ENCODE measurements around the gene CYBB. TPM values are rescaled to one million over a fixed set of nuclear protein-coding genes. Genes with fewer than 3 reads are reported as not detected.
A peak's percentile ranks its signal among the peaks of the same experiment; 100 is the strongest.

The CYBB gene
- total and polyA plus RNA-seq, 11 donors: 1.4 to 180 (median 8.3) TPM

DNA sequence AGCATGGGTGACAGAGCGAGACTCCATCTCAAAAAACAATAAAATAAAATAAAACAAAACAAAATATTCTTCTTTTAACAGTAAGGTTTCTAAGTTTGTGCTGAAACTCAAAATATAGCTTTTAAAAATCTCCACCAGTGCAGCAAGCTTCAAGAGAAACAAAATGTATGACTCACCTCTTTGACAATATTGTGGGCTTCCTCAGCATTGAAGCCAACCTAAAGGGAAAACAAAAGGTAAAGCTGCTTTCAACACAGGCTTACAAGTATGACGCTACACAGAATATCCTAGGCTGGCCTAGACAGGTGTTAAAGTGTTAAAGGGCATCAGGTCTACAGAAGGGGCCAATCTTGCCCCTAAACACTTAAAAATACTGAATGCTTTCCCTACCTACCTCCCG is 66.3 kb downstream of the CYBB start:
- Histone ChIP-seq H3K36me3 (peaks cover 0 to 8% (median 0%) of the 10 kb centered on the region in 9 donors), H3K4me1 (peaks cover 0 to 10% (median 0%) of the 10 kb centered on the region in 12 donors), H3K4me3 (peak overlapping the region in 6 of 12 donors; percentile 59 to 82 (median 76)), H3K9me3 (no peaks in the 10 kb centered on the region), H3K27me3 (no peaks in the 10 kb centered on the region), H3K27ac (peak overlapping the region in 2 of 12 donors; percentile 88 to 90)
- DNase-seq (no peak), ATAC-seq (no peak)
- WGBS, 4 donors: 76 to 85% (median 78%) methylated on average over 3 of the region's 3 CpGs
- intact Hi-C loops (cut with DNase I): loop anchor here in 1 of 10 donors (2.0 kb wide), 1 partner anchor 65 kb away; no protein-coding TSS in a partner anchor
- TF ChIP-seq POLR2A (IDR thresholded peaks at IDR 0.05): no peak
- TF ChIP-seq, protein P1, sequence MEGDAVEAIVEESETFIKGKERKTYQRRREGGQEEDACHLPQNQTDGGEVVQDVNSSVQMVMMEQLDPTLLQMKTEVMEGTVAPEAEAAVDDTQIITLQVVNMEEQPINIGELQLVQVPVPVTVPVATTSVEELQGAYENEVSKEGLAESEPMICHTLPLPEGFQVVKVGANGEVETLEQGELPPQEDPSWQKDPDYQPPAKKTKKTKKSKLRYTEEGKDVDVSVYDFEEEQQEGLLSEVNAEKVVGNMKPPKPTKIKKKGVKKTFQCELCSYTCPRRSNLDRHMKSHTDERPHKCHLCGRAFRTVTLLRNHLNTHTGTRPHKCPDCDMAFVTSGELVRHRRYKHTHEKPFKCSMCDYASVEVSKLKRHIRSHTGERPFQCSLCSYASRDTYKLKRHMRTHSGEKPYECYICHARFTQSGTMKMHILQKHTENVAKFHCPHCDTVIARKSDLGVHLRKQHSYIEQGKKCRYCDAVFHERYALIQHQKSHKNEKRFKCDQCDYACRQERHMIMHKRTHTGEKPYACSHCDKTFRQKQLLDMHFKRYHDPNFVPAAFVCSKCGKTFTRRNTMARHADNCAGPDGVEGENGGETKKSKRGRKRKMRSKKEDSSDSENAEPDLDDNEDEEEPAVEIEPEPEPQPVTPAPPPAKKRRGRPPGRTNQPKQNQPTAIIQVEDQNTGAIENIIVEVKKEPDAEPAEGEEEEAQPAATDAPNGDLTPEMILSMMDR (IDR thresholded peaks at IDR 0.05): no peak

DNA sequence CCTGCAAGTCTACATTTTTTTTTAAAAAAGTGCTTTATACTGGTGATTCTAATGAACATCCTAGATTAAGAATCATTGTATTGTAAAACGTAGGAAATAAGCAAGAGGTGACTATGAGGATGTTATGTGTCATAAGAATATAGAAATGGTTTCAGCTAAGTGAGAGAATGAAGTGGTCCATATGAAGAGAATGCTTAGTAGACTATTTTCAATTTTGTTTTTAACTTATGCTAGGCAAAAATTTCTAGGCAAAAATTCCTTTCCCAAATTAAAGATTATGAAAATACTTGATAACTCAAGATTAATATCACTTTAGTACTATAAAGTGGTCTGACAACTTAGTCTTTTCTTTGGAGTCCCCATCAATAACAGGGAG is 66.7 kb downstream of the CYBB start:
- TF ChIP-seq, protein P1 (IDR thresholded peaks at IDR 0.05): no peak
- TF ChIP-seq POLR2A (IDR thresholded peaks at IDR 0.05): no peak
- DNase-seq (no peak), ATAC-seq (no peak)
- H3K27me3 ChIP-seq: no peaks in the 10 kb centered on the region
- peak overlapping the region; percentile 15 to 82 (median 76) for H3K4me3 ChIP-seq
- peaks cover 0 to 10% (median 0%) of the 10 kb centered on the region in 12 donors for H3K4me1 ChIP-seq
- no peaks in the 10 kb centered on the region for H3K9me3 ChIP-seq
- WGBS, 4 donors: 13 to 42% (median 26%) methylated on average over 1 of the region's 1 CpG
- H3K36me3 ChIP-seq: peaks cover 0 to 4% (median 0%) of the 10 kb centered on the region in 9 donors
- peak overlapping the region in 10 of 12 donors; percentile 52 to 90 (median 85) for H3K27ac ChIP-seq
- intact Hi-C loops (cut with DNase I): loop anchor here in 1 of 10 donors (2.0 kb wide), 1 partner anchor 64 kb away; no protein-coding TSS in a partner anchor

DNA sequence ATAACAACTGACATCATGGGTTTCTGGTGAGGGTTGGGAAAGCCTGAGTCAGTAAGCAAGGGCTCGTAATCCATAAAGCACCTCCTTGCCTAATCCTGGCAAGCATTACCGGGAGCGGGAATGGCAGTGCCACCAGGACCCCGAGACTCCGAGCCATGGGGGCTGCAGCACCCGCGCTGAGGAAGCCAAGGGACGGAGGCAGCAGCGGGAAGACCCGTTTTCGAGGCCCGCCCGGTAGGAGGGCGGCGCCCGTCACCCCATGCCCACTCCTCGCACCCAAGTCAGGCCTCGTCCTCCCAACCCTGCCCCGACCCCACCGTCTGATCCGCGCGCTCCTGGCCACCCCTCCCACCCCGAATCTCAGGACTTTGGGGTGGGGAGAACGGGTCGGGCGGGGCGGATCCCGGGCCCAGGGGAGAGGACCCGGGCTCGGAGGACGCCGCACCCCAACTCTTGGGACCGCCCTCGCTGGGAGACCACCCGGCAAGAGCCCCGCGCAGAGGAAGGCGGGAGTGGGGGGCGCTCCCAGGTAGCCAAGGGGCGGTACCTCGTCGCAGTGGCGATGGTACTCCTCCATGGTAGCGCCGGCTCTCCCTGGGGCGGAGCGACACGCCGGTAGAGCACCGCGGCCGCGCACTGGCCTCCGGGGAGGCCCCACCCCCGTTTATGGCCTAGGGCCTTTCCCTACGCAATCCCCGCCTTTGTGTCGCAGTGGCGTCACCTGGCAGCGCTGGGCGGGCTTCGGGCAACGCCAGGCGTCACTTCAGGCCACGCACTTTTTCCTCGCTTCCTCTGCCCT is 67.3 kb downstream of the CYBB start, which contains the start of gene DYNLT3:
TSS of gene DYNLT3 (minus strand) at position 638 of the 799 bp plus-strand sequence. CDS start at position 577, 61 bp downstream.
- Histone ChIP-seq H3K36me3 (no peaks in the 10 kb centered on the region), H3K27ac (peak within 1 kb of the TSS; percentile 52 to 90 (median 80)), H3K4me1 (peaks cover 0 to 10% (median 0%) of the 10 kb centered on the region in 12 donors), H3K9me3 (no peaks in the 10 kb centered on the region), H3K4me3 (peak within 1 kb of the TSS; percentile 15 to 82 (median 76)), H3K27me3 (no peaks in the 10 kb centered on the region)
- peak; percentile 98 to 100 (median 99) for ATAC-seq
- TF ChIP-seq, protein P1 (IDR thresholded peaks at IDR 0.05): peak in 1 of 12 donors; percentile 3
- TF ChIP-seq POLR2A (IDR thresholded peaks at IDR 0.05): peak; percentile 46 to 90
- intact Hi-C loops (cut with DNase I): loop anchor here in 1 of 10 donors (2.0 kb wide), 1 partner anchor 64 kb away; no protein-coding TSS in a partner anchor
- 0 to 43% (median 12%) methylated on average over 41 to 67 of the region's 67 CpGs for WGBS, 4 donors
- DNase-seq: peak; percentile 82 to 89 (median 85)

- peak in 1 of 4 donors; percentile 3 for ATAC-seq
- H3K4me3 ChIP-seq: peak overlapping the region; percentile 15 to 82 (median 76)
- no peaks in the 10 kb centered on the region for H3K9me3 ChIP-seq
- TF ChIP-seq POLR2A (IDR thresholded peaks at IDR 0.05): no peak
- TF ChIP-seq, protein P1 (IDR thresholded peaks at IDR 0.05): no peak
- H3K4me1 ChIP-seq: peaks cover 0 to 10% (median 0%) of the 10 kb centered on the region in 12 donors
- DNase-seq: no peak
- H3K27ac ChIP-seq: peak overlapping the region in 11 of 12 donors; percentile 52 to 90 (median 84)
- no peaks in the 10 kb centered on the region for H3K27me3 ChIP-seq
- 12 to 34% (median 23%) methylated on average over 5 of the region's 5 CpGs for WGBS, 4 donors
- H3K36me3 ChIP-seq: no peaks in the 10 kb centered on the region
- intact Hi-C loops (cut with DNase I): loop anchor here in 1 of 10 donors (2.0 kb wide), 1 partner anchor 63 kb away; no protein-coding TSS in a partner anchor
These were observed 67.9 kb downstream of the CYBB start for GRCh38 chrX:37847733-37848197.
